WTC11 (cell line): Measurements from ENCODE around the gene ASIC3. TPM values are rescaled to one million over a fixed set of nuclear protein-coding genes. Genes with fewer than 3 reads are reported as not detected.

Source experiments
- ATAC-seq: fragments of 200-7000 bp; cut with Tn5 transposase; 2 replicates; pipeline ENCODE4 v1.10.0; 2021; ENCODE audit warnings: mild to moderate bottlenecking, moderate library complexity
- CTCF ChIA-PET: fragments of 300-600 bp; sonication (Branson Sonifier 250); formaldehyde crosslinking; loops from one replicate; lab custom pipeline; 2021; ENCODE audit warnings: antibody characterized with exemption; lab: Charles Lee
- POLR2A ChIA-PET: fragments of 350-600 bp; sonication (Branson Sonifier 250); formaldehyde crosslinking; loops from one replicate; lab custom pipeline; 2021; ENCODE audit warnings: antibody characterized with exemption; lab: Charles Lee
- DNase-seq: peaks from one replicate; pipeline ENCODE4 v3.0.0; 2021; ENCODE audit warnings: low spot score
- H3K27ac Mint-ChIP-seq: 2 replicates; pipeline ENCODE4 v1.8.0; 2021; ENCODE audit warnings: mixed read lengths
- H3K27me3 Mint-ChIP-seq: 2 replicates; pipeline ENCODE4 v1.8.0; 2021; ENCODE audit warnings: low read depth, mild to moderate bottlenecking, moderate library complexity, mixed read lengths
- H3K36me3 Mint-ChIP-seq: 2 replicates; pipeline ENCODE4 v1.8.0; 2021; ENCODE audit warnings: mixed read lengths
- H3K4me1 Mint-ChIP-seq: 2 replicates; pipeline ENCODE4 v1.8.0; 2022; ENCODE audit warnings: mixed read lengths
- H3K4me3 Mint-ChIP-seq: 2 replicates; pipeline ENCODE4 v1.8.0; 2021; ENCODE audit warnings: mild to moderate bottlenecking, moderate library complexity, mixed read lengths
- H3K9me3 Mint-ChIP-seq: 2 replicates; pipeline ENCODE4 v1.8.0; 2021; ENCODE audit warnings: mixed read lengths
- CREB1 ChIP-seq: sonication (generic); formaldehyde crosslinking; IDR thresholded peaks from 2 replicates; pipeline ENCODE4 v1.8.0; 2023; ENCODE audit warnings: mild to moderate bottlenecking, missing genetic modification reagents
- HMGA2 ChIP-seq: fragments of 250-450 bp; sonication (Bioruptor Pico); IDR thresholded peaks from 2 replicates; pipeline ENCODE4 v1.4.0; 2021; ENCODE audit warnings: mild to moderate bottlenecking, moderate library complexity
- IRF2 ChIP-seq: sonication (generic); formaldehyde crosslinking; IDR thresholded peaks from 2 replicates; pipeline ENCODE4 v1.8.0; 2022; ENCODE audit warnings: low read depth, missing genetic modification reagents, borderline replicate concordance
- JAZF1 ChIP-seq: fragments of 250-450 bp; sonication (Bioruptor Pico); IDR thresholded peaks from 2 replicates; pipeline ENCODE4 v1.9.0; 2021; ENCODE audit warnings: moderate library complexity, mild to moderate bottlenecking, inconsistent platforms
- NFATC4 ChIP-seq: fragments of 250-450 bp; sonication (Bioruptor Pico); IDR thresholded peaks from 2 replicates; pipeline ENCODE4 v1.9.0; 2021; ENCODE audit warnings: mild to moderate bottlenecking
- PRRX2 ChIP-seq: fragments of 250-450 bp; sonication (Bioruptor Pico); IDR thresholded peaks from 2 replicates; pipeline ENCODE4 v1.8.0; 2021; ENCODE audit warnings: mild to moderate bottlenecking
- TCF7 ChIP-seq: sonication (generic); formaldehyde crosslinking; IDR thresholded peaks from 2 replicates; pipeline ENCODE4 v1.8.0; 2022; ENCODE audit warnings: mild to moderate bottlenecking, low read depth, missing genetic modification reagents, moderate library complexity
- ZNF121 ChIP-seq: sonication (generic); formaldehyde crosslinking; IDR thresholded peaks from 2 replicates; pipeline ENCODE4 v1.8.0; 2023; ENCODE audit warnings: missing genetic modification reagents
- ZNF423 ChIP-seq: fragments of 250-450 bp; sonication (Bioruptor Pico); IDR thresholded peaks from 2 replicates; pipeline ENCODE4 v2.1.2; 2022; ENCODE audit warnings: mild to moderate bottlenecking, moderate library complexity
- ZNF671 ChIP-seq: fragments of 250-450 bp; sonication (Bioruptor Pico); IDR thresholded peaks from 2 replicates; pipeline ENCODE4 v1.8.0; 2021; ENCODE audit warnings: mild to moderate bottlenecking
- total RNA-seq: library from RNA; stranded (reverse); gene quantifications from 3 replicates; pipeline ENCODE4 v1.2.3, GENCODE V29; 2021
- TF ChIP-seq, protein P1 (sequence below): sonication (generic); formaldehyde crosslinking; conservative IDR thresholded peaks from 2 replicates; pipeline ENCODE4 v1.8.1; 2022; ENCODE audit warnings: mild to moderate bottlenecking, missing genetic modification reagents
- TF ChIP-seq, protein P2 (sequence below): sonication (generic); formaldehyde crosslinking; IDR thresholded peaks from 2 replicates; pipeline ENCODE4 v1.8.0; 2022; ENCODE audit warnings: missing genetic modification reagents
- TF ChIP-seq, protein P3 (sequence below): sonication (generic); formaldehyde crosslinking; IDR thresholded peaks from 2 replicates; pipeline ENCODE4 v1.8.0; 2023; ENCODE audit warnings: missing genetic modification reagents
- TF ChIP-seq, protein P4 (sequence below): sonication (generic); formaldehyde crosslinking; IDR thresholded peaks from 2 replicates; pipeline ENCODE4 v1.8.1; 2023; ENCODE audit warnings: mild to moderate bottlenecking, missing genetic modification reagents
- TF ChIP-seq, protein P5 (sequence below): sonication (generic); formaldehyde crosslinking; IDR thresholded peaks from 2 replicates; pipeline ENCODE4 v1.8.0; 2023; ENCODE audit warnings: mild to moderate bottlenecking, missing genetic modification reagents
- TF ChIP-seq, protein P6 (sequence below): fragments of 250-450 bp; sonication (Bioruptor Pico); conservative IDR thresholded peaks from 2 replicates; pipeline ENCODE4 v1.9.0; 2021; ENCODE audit warnings: mild to moderate bottlenecking
- TF ChIP-seq, protein P7 (sequence below): fragments of 250-450 bp; sonication (Bioruptor Pico); IDR thresholded peaks from 2 replicates; pipeline ENCODE4 v1.9.0; 2021; ENCODE audit warnings: mild to moderate bottlenecking

ASIC3 gene
- total RNA-seq, 1 experiment from 2014 or later = 5.5 TPM

DNA sequence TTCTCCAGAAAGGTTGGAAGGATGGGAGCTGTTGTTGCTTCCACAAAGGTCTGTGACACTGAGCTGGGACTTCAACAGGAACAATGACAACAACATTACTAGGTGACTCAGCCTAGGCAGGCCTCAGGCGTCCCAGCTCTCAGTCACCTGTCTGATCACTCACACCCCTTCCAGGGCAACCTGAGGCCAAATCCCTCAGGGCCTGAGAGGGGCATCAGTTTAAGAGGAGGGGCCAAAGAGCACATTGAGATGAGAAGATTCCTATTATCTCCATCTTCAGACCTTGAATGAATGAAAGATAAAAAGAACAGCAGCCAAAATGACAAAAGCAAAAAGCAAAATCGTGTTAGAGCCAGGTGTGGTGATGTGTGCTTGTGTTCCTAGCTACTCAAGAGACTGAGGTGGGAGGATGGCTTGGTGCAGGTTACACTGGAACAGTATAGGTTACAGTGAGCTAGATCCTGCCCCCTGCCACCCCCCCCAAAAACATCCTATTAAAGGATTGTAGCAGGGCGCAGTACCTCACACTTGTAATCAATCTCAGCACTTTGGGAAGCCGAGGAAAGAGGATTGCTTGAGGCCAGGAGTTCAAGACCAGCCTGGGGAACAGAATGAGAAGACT is 23.8 kb upstream of the ASIC3 start, which contains the start of gene ATG9B (continued):
- TF ChIP-seq, protein P1, sequence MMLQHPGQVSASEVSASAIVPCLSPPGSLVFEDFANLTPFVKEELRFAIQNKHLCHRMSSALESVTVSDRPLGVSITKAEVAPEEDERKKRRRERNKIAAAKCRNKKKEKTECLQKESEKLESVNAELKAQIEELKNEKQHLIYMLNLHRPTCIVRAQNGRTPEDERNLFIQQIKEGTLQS (CRISPR knock-in tag) = no peak
- TF ChIP-seq CREB1 (CRISPR knock-in tag) (no peak), JAZF1 (CRISPR knock-in tag) (no peak), ZNF671 (no peak), ZNF121 (CRISPR knock-in tag) (no peak), TCF7 (CRISPR knock-in tag) (no peak), HMGA2 (no peak)
- TF ChIP-seq, protein P2, sequence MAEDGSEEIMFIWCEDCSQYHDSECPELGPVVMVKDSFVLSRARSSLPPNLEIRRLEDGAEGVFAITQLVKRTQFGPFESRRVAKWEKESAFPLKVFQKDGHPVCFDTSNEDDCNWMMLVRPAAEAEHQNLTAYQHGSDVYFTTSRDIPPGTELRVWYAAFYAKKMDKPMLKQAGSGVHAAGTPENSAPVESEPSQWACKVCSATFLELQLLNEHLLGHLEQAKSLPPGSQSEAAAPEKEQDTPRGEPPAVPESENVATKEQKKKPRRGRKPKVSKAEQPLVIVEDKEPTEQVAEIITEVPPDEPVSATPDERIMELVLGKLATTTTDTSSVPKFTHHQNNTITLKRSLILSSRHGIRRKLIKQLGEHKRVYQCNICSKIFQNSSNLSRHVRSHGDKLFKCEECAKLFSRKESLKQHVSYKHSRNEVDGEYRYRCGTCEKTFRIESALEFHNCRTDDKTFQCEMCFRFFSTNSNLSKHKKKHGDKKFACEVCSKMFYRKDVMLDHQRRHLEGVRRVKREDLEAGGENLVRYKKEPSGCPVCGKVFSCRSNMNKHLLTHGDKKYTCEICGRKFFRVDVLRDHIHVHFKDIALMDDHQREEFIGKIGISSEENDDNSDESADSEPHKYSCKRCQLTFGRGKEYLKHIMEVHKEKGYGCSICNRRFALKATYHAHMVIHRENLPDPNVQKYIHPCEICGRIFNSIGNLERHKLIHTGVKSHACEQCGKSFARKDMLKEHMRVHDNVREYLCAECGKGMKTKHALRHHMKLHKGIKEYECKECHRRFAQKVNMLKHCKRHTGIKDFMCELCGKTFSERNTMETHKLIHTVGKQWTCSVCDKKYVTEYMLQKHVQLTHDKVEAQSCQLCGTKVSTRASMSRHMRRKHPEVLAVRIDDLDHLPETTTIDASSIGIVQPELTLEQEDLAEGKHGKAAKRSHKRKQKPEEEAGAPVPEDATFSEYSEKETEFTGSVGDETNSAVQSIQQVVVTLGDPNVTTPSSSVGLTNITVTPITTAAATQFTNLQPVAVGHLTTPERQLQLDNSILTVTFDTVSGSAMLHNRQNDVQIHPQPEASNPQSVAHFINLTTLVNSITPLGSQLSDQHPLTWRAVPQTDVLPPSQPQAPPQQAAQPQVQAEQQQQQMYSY = no peak
- TF ChIP-seq, protein P3, sequence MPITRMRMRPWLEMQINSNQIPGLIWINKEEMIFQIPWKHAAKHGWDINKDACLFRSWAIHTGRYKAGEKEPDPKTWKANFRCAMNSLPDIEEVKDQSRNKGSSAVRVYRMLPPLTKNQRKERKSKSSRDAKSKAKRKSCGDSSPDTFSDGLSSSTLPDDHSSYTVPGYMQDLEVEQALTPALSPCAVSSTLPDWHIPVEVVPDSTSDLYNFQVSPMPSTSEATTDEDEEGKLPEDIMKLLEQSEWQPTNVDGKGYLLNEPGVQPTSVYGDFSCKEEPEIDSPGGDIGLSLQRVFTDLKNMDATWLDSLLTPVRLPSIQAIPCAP (CRISPR knock-in tag) = no peak
- TF ChIP-seq, protein P4, sequence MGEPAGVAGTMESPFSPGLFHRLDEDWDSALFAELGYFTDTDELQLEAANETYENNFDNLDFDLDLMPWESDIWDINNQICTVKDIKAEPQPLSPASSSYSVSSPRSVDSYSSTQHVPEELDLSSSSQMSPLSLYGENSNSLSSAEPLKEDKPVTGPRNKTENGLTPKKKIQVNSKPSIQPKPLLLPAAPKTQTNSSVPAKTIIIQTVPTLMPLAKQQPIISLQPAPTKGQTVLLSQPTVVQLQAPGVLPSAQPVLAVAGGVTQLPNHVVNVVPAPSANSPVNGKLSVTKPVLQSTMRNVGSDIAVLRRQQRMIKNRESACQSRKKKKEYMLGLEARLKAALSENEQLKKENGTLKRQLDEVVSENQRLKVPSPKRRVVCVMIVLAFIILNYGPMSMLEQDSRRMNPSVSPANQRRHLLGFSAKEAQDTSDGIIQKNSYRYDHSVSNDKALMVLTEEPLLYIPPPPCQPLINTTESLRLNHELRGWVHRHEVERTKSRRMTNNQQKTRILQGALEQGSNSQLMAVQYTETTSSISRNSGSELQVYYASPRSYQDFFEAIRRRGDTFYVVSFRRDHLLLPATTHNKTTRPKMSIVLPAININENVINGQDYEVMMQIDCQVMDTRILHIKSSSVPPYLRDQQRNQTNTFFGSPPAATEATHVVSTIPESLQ (CRISPR knock-in tag) = no peak
- TF ChIP-seq, protein P5, sequence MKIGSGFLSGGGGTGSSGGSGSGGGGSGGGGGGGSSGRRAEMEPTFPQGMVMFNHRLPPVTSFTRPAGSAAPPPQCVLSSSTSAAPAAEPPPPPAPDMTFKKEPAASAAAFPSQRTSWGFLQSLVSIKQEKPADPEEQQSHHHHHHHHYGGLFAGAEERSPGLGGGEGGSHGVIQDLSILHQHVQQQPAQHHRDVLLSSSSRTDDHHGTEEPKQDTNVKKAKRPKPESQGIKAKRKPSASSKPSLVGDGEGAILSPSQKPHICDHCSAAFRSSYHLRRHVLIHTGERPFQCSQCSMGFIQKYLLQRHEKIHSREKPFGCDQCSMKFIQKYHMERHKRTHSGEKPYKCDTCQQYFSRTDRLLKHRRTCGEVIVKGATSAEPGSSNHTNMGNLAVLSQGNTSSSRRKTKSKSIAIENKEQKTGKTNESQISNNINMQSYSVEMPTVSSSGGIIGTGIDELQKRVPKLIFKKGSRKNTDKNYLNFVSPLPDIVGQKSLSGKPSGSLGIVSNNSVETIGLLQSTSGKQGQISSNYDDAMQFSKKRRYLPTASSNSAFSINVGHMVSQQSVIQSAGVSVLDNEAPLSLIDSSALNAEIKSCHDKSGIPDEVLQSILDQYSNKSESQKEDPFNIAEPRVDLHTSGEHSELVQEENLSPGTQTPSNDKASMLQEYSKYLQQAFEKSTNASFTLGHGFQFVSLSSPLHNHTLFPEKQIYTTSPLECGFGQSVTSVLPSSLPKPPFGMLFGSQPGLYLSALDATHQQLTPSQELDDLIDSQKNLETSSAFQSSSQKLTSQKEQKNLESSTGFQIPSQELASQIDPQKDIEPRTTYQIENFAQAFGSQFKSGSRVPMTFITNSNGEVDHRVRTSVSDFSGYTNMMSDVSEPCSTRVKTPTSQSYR (CRISPR knock-in tag) = no peak
- TF ChIP-seq, protein P6, sequence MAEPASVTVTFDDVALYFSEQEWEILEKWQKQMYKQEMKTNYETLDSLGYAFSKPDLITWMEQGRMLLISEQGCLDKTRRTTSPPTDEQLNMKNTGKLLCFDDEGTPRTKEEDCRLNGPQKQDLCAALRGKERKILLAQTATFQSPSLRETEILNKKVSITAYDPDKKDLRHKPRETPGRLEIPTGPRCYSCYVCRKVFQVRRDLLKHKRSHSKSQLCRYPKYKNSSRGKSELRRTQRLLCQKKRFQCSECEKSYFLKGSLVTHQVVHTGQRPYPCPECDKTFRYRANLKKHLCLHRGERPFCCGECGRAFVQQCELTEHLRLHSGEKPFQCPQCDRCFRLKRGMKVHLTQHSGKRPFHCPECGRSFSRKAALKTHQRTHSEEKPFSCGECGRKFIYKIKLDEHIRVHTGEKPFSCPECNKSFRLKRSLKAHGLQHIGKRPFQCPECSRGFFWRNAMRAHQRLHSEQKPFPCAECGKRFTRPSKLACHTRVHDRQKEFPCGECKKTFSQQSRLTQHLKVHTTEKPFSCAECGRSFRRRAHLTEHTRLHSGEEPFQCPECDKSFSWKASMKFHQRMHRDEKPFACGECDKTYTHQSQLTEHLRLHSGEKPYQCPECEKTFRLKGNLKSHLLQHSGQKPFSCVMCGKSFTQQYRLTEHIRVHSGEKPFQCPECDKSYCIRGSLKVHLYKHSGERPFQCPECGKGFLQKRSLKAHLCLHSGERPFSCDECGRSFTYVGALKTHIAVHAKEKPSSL = no peak

DNA sequence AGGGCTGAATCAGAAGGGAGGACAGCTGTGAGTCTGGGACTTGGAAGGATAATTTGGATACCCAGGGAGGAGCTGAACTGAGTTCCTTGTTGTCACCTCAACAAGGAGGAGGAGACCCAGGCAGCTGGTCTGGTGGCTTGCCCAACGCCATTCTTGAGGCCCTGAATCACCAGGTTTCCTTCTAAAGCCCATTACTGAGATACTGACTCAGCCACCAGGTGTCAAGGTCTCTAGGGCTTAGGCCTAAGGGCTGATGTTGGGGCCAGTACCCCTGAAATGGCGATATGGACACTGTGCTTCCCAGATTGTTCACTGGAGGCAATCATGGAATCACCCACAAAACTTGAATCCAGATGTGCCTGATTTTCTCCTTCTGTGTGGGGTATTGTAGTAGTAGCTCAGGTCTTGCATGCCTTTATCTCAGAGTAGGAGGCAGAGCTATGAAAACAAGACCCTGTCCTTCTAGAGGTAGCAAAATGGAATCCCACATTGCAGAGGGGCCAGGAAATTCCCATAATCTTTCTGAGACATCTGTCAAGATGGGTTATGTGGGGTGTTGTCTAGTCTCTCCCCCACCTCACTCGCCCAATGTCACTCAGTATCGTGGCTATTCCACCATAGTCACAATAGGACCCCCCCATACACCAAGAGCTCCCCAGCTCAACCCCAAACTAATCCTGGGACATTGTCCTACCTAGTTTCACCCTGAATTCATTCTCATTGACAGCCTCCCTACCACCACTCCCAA is 22.2 kb upstream of the ASIC3 start:
- POLR2A ChIA-PET = no interaction called here
- Mint-ChIP-seq H3K27ac (no peak overlapping the region), H3K4me1 (peaks cover 24% of the 10 kb centered on the region), H3K4me3 (no peak overlapping the region), H3K36me3 (no peaks in the 10 kb centered on the region), H3K9me3 (no peaks in the 10 kb centered on the region), H3K27me3 (peaks cover 22% of the 10 kb centered on the region)
- CTCF ChIA-PET = interaction anchor here (1.2 to 3.5 kb wide), 4 partner anchors 8 to 63 kb away, joined by 3 to 75 read pairs (median 26); no protein-coding TSS in a partner anchor
- ATAC-seq = no peak
- no peak for DNase-seq
- TF ChIP-seq ZNF423 (CRISPR knock-in tag) (no peak), PRRX2 (CRISPR knock-in tag) (no peak), IRF2 (CRISPR knock-in tag) (no peak), ZNF121 (CRISPR knock-in tag) (no peak), NFATC4 (no peak)
- TF ChIP-seq, protein P7, sequence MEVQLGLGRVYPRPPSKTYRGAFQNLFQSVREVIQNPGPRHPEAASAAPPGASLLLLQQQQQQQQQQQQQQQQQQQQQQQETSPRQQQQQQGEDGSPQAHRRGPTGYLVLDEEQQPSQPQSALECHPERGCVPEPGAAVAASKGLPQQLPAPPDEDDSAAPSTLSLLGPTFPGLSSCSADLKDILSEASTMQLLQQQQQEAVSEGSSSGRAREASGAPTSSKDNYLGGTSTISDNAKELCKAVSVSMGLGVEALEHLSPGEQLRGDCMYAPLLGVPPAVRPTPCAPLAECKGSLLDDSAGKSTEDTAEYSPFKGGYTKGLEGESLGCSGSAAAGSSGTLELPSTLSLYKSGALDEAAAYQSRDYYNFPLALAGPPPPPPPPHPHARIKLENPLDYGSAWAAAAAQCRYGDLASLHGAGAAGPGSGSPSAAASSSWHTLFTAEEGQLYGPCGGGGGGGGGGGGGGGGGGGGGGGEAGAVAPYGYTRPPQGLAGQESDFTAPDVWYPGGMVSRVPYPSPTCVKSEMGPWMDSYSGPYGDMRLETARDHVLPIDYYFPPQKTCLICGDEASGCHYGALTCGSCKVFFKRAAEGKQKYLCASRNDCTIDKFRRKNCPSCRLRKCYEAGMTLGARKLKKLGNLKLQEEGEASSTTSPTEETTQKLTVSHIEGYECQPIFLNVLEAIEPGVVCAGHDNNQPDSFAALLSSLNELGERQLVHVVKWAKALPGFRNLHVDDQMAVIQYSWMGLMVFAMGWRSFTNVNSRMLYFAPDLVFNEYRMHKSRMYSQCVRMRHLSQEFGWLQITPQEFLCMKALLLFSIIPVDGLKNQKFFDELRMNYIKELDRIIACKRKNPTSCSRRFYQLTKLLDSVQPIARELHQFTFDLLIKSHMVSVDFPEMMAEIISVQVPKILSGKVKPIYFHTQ (CRISPR knock-in tag) = no peak
- TF ChIP-seq, protein P5 (CRISPR knock-in tag) = no peak
